Mucosa of descending colon (tissue), 3 donors: ENCODE results near the gene MAP7D3. TPM values are rescaled to one million over a fixed set of nuclear protein-coding genes. Genes with fewer than 3 reads are reported as not detected.
A peak's percentile ranks its signal among the peaks of the same experiment; 100 is the strongest.
"Not testable (repeated sequence)": the region's sequence is repeated elsewhere in the genome, so short reads cannot be mapped to it uniquely, and the experiment has no call there.

Experiments used
- ATAC-seq: fragments of 200-7000 bp; cut with Tn5 transposase; one replicate; pipeline ENCODE4 v1.9.1; 2020; ENCODE audit warnings: mild to moderate bottlenecking, moderate library complexity
- DNase-seq, 3 donors: peaks; one replicate each; pipeline ENCODE4 v3.0.0-alpha.2; 2020
- H3K36me3 ChIP-seq: fragments of 200-600 bp; one replicate; pipeline ENCODE4 v1.8.0; 2021; ENCODE audit warnings: low read depth, mild to moderate bottlenecking
- H3K4me1 ChIP-seq: fragments of 200-600 bp; one replicate; pipeline ENCODE4 v1.8.0; 2021; ENCODE audit warnings: low read depth, mild to moderate bottlenecking
- H3K4me3 ChIP-seq: fragments of 200-600 bp; one replicate; pipeline ENCODE4 v1.8.0; 2021; ENCODE audit warnings: mild to moderate bottlenecking
- H3K9me3 ChIP-seq: fragments of 200-600 bp; one replicate; pipeline ENCODE4 v1.8.0; 2021; ENCODE audit warnings: mild to moderate bottlenecking
- CTCF ChIP-seq: fragments of 200-600 bp; IDR thresholded peaks from one replicate; pipeline ENCODE4 v1.8.0; 2022; ENCODE audit warnings: antibody characterized with exemption, mild to moderate bottlenecking
- intact Hi-C, 2 donors: fragments of 100-400 bp; cut with DNase I in 1 of 2; cut with micrococcal nuclease in 1 of 2; formaldehyde crosslinking; loops; one replicate each; pipeline versions ENCODE4 v1.11.0 to v1.11.1; 2022; cut with DNase I, micrococcal nuclease
- long read RNA-seq, 2 donors: library from polyadenylated mRNA; unstranded; transcript quantifications; one replicate each; pipeline ENCODE4 v2.0.0, GENCODE V29; 2019 to 2021
- total RNA-seq, 3 donors: library from RNA; stranded (reverse); fragmentation: NEBNext Ultra II Directional in 2 of 3; extraction: Animal tissue kit (Norgen Biotek cat#: 25700) in 2 of 3; gene quantifications; one replicate each; pipeline versions ENCODE4 v1.2.1 to v1.2.4, GENCODE V29; 2021 to 2023
- donor health status: DM: no; HTN: no; CAD: no; lungs with moderate emphysema.
- donor health status: DM: no; HTN: no; CAD: no.
- donor health status: DM: no; HTN: yes; CAD: no.

Gene MAP7D3
- total RNA-seq, result 10 to 100 TPM in 1 of 3 donors, 1 to 10 TPM in 2; 2.8 to 11.1 (median 4.4) TPM
- long read RNA-seq, donor 1, full-length matches to known transcripts, result 8 of 17 reads
- long read RNA-seq, donor 1, partial matches to known transcripts, result 6 of 17 reads
- long read RNA-seq, donor 1, other reads (novel, unspliced or antisense), result 3 of 17 reads
- long read RNA-seq, donor 2, partial matches to known transcripts, result 2 of 2 reads
- long read RNA-seq, donor 2, other reads (novel, unspliced or antisense), result 0 of 2 reads

GRCh38 chrX:136251041-136251991 is at the start of gene MAP7D3:
Gene MAP7D3, minus strand, starts transcription at chrX:136251400. Its CDS starts 42 bp downstream, at chrX:136251358.
- peak within 1 kb of the TSS; percentile 32 for H3K4me3 ChIP-seq
- peak; percentile 59 to 81 (median 71) for DNase-seq
- intact Hi-C loops, result no loop called here
- no peak for TF ChIP-seq CTCF
- no peaks in the 10 kb centered on the region for H3K9me3 ChIP-seq
- peak; percentile 97 for ATAC-seq
- H3K4me1 ChIP-seq, result no peaks in the 10 kb centered on the region
- no peaks in the 10 kb centered on the region for H3K36me3 ChIP-seq

- H3K4me1 ChIP-seq, ATAC-seq, H3K36me3 ChIP-seq, DNase-seq, H3K9me3 ChIP-seq, H3K4me3 ChIP-seq, intact Hi-C loops: not testable (repeated sequence)
Measured at GRCh38 chrX:136300721-136301120, 49.5 kb upstream of the MAP7D3 start, which contains the start of gene ADGRG4. Gene ADGRG4, plus strand, starts transcription at chrX:136300963. Its CDS starts 7,815 bp downstream, at chrX:136308778.

GRCh38 chrX:136295380-136295779 is 44.2 kb upstream of the MAP7D3 start:
- TF ChIP-seq CTCF, result no peak
- no peak overlapping the region for H3K4me3 ChIP-seq
- intact Hi-C loops, result no loop called here
- H3K9me3 ChIP-seq, result no peaks in the 10 kb centered on the region
- H3K36me3 ChIP-seq, result no peaks in the 10 kb centered on the region
- ATAC-seq (no peak), DNase-seq (no peak)
- H3K4me1 ChIP-seq, result no peaks in the 10 kb centered on the region

- intact Hi-C loops, result no loop called here
- Histone ChIP-seq H3K36me3 (no peaks in the 10 kb centered on the region), H3K4me1 (no peaks in the 10 kb centered on the region), H3K4me3 (no peak overlapping the region), H3K9me3 (no peaks in the 10 kb centered on the region)
- no peak for ATAC-seq
- DNase-seq, result no peak
- no peak for TF ChIP-seq CTCF
Measured at GRCh38 chrX:136292656-136293055, 41.5 kb upstream of the MAP7D3 start.

GRCh38 chrX:136291824-136292223 is 40.6 kb upstream of the MAP7D3 start:
- Histone ChIP-seq H3K4me3 (no peak overlapping the region), H3K36me3 (no peaks in the 10 kb centered on the region), H3K9me3 (no peaks in the 10 kb centered on the region), H3K4me1 (no peaks in the 10 kb centered on the region)
- DNase-seq, result no peak
- no peak for TF ChIP-seq CTCF
- ATAC-seq, result no peak
- intact Hi-C loops, result no loop called here

- H3K4me3 ChIP-seq, H3K36me3 ChIP-seq, H3K4me1 ChIP-seq, intact Hi-C loops, DNase-seq, H3K9me3 ChIP-seq, ATAC-seq: not testable (repeated sequence)
Measured at GRCh38 chrX:136286375-136286774, 35.2 kb upstream of the MAP7D3 start.
